GM06990 (cell line): ENCODE measurements around the gene PFKL.
"Not testable (repeated sequence)": the region's sequence is repeated elsewhere in the genome, so short reads cannot be mapped to it uniquely, and the experiment has no call there.

Experiments used
- DNase-seq: peaks from one replicate; pipeline ENCODE4 v3.0.0-alpha.2; 2011; ENCODE audit not compliant: insufficient read length; ENCODE audit errors: extremely low read depth
- H3K27me3 ChIP-seq: replicated peaks from 2 replicates; pipeline ENCODE4 v1.6.0; 2011; ENCODE audit warnings: low read length; ENCODE audit not compliant: control insufficient read depth, insufficient read depth
- H3K36me3 ChIP-seq: 2 replicates; pipeline ENCODE4 v1.5.1; 2011; ENCODE audit warnings: low read length; ENCODE audit not compliant: control insufficient read depth, insufficient read depth
- H3K4me3 ChIP-seq: replicated peaks from 2 replicates; pipeline ENCODE4 v1.5.1; 2011; ENCODE audit warnings: low read depth, mild to moderate bottlenecking, control low read depth, low read length
- TF ChIP-seq, protein P1 (sequence below): IDR thresholded peaks from 2 replicates; pipeline ENCODE4 v1.5.1; 2011; ENCODE audit warnings: low read length, control low read depth, mild to moderate bottlenecking, inconsistent platforms; ENCODE audit not compliant: insufficient read depth, poor library complexity, severe bottlenecking

The PFKL gene

DNA sequence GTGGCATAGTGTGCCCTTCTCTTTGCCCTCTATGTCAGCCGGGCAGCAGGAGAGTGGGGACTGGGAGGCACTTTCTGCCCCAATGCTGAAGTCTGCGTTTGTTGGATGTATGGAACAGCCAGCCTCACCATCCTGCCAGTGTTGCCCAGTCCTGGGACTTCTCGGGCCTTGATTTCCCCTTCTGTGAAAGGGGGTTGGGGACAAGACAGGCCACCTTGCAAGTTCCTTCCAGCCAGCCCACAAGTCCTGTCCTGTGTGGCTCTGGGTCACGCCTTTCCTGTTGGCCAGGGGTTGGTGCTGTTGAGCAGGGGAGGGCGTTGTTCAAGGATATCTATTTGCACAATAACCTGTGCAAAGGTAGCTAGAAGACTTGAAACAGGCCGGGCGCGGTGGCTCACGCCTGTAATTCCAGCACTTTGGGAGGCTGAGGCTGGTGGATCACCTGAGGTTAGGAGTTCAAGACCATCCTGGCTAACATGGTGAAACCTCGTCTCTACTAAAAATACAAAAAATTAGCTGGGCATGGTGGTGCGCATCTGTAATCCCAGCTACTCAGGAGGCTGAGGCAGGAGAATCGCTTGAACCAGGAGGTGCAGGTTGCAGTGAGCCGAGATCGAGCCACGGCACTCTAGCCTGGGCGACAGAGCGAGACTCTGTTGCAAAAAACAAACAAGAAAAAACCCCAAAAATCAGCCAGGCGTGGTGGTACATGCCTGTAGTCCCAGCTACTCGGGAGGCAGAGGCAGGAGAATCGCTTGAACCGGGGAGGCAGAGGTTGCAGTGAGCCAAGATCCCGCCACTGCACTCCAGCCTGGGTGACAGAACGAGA, 2.9 kb downstream of the PFKL start:
- TF ChIP-seq, protein P1, sequence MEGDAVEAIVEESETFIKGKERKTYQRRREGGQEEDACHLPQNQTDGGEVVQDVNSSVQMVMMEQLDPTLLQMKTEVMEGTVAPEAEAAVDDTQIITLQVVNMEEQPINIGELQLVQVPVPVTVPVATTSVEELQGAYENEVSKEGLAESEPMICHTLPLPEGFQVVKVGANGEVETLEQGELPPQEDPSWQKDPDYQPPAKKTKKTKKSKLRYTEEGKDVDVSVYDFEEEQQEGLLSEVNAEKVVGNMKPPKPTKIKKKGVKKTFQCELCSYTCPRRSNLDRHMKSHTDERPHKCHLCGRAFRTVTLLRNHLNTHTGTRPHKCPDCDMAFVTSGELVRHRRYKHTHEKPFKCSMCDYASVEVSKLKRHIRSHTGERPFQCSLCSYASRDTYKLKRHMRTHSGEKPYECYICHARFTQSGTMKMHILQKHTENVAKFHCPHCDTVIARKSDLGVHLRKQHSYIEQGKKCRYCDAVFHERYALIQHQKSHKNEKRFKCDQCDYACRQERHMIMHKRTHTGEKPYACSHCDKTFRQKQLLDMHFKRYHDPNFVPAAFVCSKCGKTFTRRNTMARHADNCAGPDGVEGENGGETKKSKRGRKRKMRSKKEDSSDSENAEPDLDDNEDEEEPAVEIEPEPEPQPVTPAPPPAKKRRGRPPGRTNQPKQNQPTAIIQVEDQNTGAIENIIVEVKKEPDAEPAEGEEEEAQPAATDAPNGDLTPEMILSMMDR: peak; percentile 45
- not testable (repeated sequence) for DNase-seq, H3K27me3 ChIP-seq
- Histone ChIP-seq H3K36me3 (peaks cover 18% of the 10 kb centered on the region), H3K4me3 (peak overlapping the region; percentile 4)

- no peak overlapping the region for H3K4me3 ChIP-seq
- H3K36me3 ChIP-seq: peaks cover 18% of the 10 kb centered on the region
- no peak for DNase-seq
- TF ChIP-seq, protein P1: no peak
- no peaks in the 10 kb centered on the region for H3K27me3 ChIP-seq
These were observed 3.7 kb downstream of the PFKL start for GRCh38 chr21:44303490-44303981.

DNA sequence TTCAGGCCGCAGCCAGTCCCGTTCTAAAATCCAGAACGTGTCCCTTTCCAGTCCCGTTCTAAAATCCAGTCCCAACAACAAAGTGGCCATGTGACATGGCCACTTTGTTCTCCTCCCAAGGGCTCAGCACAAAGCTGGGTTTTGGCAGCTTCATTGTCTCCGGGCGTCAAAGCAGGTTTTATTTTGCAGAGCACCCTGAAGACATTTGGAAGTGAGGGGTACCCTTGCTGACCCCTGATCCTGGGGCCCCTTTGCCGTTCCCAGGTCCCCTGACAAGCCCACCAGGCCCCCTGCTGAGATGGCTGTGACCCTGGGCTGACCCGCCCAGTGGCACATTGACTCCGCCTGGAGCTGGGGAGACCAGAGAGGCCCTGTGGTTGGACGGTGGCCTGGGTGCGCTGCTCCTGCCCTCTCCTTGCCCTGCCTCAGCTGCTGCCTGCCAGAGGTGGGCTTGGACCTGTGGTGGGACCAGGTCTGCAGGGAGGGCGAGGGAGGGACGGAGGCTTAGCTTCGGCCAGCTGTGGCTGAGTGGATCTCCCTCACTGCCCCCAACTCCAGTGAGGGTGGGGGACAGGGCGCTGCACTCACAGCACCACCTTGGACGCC, 4.3 kb downstream of the PFKL start:
- TF ChIP-seq, protein P1: no peak
- no peaks in the 10 kb centered on the region for H3K27me3 ChIP-seq
- peaks cover 21% of the 10 kb centered on the region for H3K36me3 ChIP-seq
- DNase-seq: no peak
- H3K4me3 ChIP-seq: no peak overlapping the region

- Histone ChIP-seq H3K4me3 (no peak overlapping the region), H3K27me3 (no peaks in the 10 kb centered on the region), H3K36me3 (peaks cover 25% of the 10 kb centered on the region)
- TF ChIP-seq, protein P1: peak; percentile 62
- no peak for DNase-seq
These were observed 5.0 kb downstream of the PFKL start for GRCh38 chr21:44304877-44305293.

- Histone ChIP-seq H3K4me3 (no peak overlapping the region), H3K27me3 (no peaks in the 10 kb centered on the region), H3K36me3 (peaks cover 28% of the 10 kb centered on the region)
- no peak for DNase-seq
- TF ChIP-seq, protein P1: no peak
These were observed 5.8 kb downstream of the PFKL start for GRCh38 chr21:44305691-44306090.
